PC-9 (cell line): ENCODE measurements around the gene FADD. TPM values are rescaled to one million over a fixed set of nuclear protein-coding genes. Genes with fewer than 3 reads are reported as not detected.

Experiments used
- BruUV-seq: library from RNA; stranded (reverse); fragments of 400-500 nt; replicated peaks from 2 replicates; lab custom pipeline; 2021; lab: Mats Ljungman, UMichigan
- CTCF ChIA-PET: fragments of 300-600 bp; sonication (Branson Sonifier 250); formaldehyde crosslinking; loops from one replicate; lab custom pipeline; 2022; ENCODE audit warnings: antibody characterized with exemption; lab: Charles Lee
- POLR2A ChIA-PET: fragments of 300-600 bp; sonication (Branson Sonifier 250); formaldehyde crosslinking; loops from one replicate; lab custom pipeline; 2022; ENCODE audit warnings: antibody characterized with exemption; ENCODE audit not compliant: unreplicated experiment; lab: Charles Lee
- DNase-seq, 2 experiments: peaks; one replicate each; pipeline versions ENCODE4 v3.0.0 to v3.0.0-alpha.2; 2015 to 2022; ENCODE audit warnings: mixed read lengths in 1 of 2
- H2AFZ ChIP-seq: fragments of 200-600 bp; sonication (generic); 2 replicates; pipeline ENCODE4 v1.8.1; 2017; ENCODE audit warnings: antibody characterized with exemption
- H3F3A ChIP-seq: fragments of 200-600 bp; sonication (generic); 2 replicates; pipeline ENCODE4 v1.8.1; 2017; ENCODE audit warnings: antibody characterized with exemption, mild to moderate bottlenecking, low read depth; ENCODE audit not compliant: insufficient read depth
- H3K27ac ChIP-seq: fragments of 200-600 bp; sonication (generic); 2 replicates; pipeline ENCODE4 v1.6.1; 2016; ENCODE audit warnings: mixed run types
- H3K27me3 ChIP-seq: fragments of 200-600 bp; sonication (generic); 2 replicates; pipeline ENCODE4 v1.6.1; 2016; ENCODE audit warnings: low read depth, mixed run types; ENCODE audit not compliant: insufficient read depth
- H3K36me3 ChIP-seq: fragments of 200-600 bp; sonication (generic); 2 replicates; pipeline ENCODE4 v1.6.1; 2016; ENCODE audit warnings: low read depth, mixed run types
- H3K4me1 ChIP-seq: fragments of 200-600 bp; sonication (generic); replicated peaks from 2 replicates; pipeline ENCODE4 v1.6.1; 2016; ENCODE audit warnings: mixed run types; ENCODE audit not compliant: insufficient read depth
- H3K4me2 ChIP-seq: fragments of 200-600 bp; sonication (generic); 2 replicates; pipeline ENCODE4 v1.6.1; 2017; ENCODE audit warnings: mixed run types
- H3K4me3 ChIP-seq: fragments of 200-600 bp; sonication (generic); 2 replicates; pipeline ENCODE4 v1.6.1; 2016; ENCODE audit warnings: mixed run types
- H3K79me2 ChIP-seq: fragments of 200-600 bp; sonication (generic); 2 replicates; pipeline ENCODE4 v1.6.1; 2017; ENCODE audit warnings: low read depth, mixed run types
- H3K9me2 ChIP-seq: fragments of 200-600 bp; sonication (generic); 2 replicates; pipeline ENCODE4 v1.8.1; 2017; ENCODE audit warnings: mild to moderate bottlenecking; ENCODE audit not compliant: insufficient read depth
- H3K9me3 ChIP-seq: fragments of 200-600 bp; sonication (generic); 2 replicates; pipeline ENCODE4 v1.8.1; 2016; ENCODE audit warnings: low read depth; ENCODE audit not compliant: insufficient read depth
- H4K20me1 ChIP-seq: fragments of 200-600 bp; sonication (generic); 2 replicates; pipeline ENCODE4 v1.8.1; 2017; ENCODE audit not compliant: insufficient read depth
- CTCF ChIP-seq: fragments of 200-600 bp; sonication (generic); conservative IDR thresholded peaks from 2 replicates; pipeline ENCODE4 v1.6.1; 2017; ENCODE audit warnings: mixed run types, antibody characterized with exemption, mild to moderate bottlenecking, moderate library complexity
- EZH2 ChIP-seq: fragments of 200-600 bp; sonication (generic); IDR thresholded peaks from 2 replicates; pipeline ENCODE4 v1.8.0; 2017; ENCODE audit warnings: antibody characterized with exemption, low read depth
- intact Hi-C: fragments of 100-400 bp; cut with micrococcal nuclease; formaldehyde crosslinking; loops from one replicate; pipeline ENCODE4 v1.10.0; 2022; ENCODE audit not compliant: unreplicated experiment
- total RNA-seq: library from RNA; stranded (reverse); gene quantifications from 2 replicates; pipeline ENCODE4 v1.2.3, GENCODE V29; 2021

FADD gene
- total RNA-seq, 1 experiment from 2014 or later = 47.8 TPM

GRCh38 chr11:70173018-70173417, 30.1 kb upstream of the FADD start:
- ChIA-PET CTCF (interaction anchor here (0.6 kb wide), 2 partner anchors 453 to 1255 kb away, joined by 3 to 6 read pairs; no protein-coding TSS in a partner anchor), POLR2A (interaction anchor here (0.7 kb wide), 1 partner anchor 241 kb away, joined by 3 read pairs; no protein-coding TSS in a partner anchor)
- no TSS peak for BruUV-seq
- no peak overlapping the region for H3K4me2 ChIP-seq
- H4K20me1 ChIP-seq = peaks cover 28% of the 10 kb centered on the region
- H3K9me2 ChIP-seq = no peaks in the 10 kb centered on the region
- no peak for DNase-seq
- H3K79me2 ChIP-seq = no peaks in the 10 kb centered on the region
- no peaks in the 10 kb centered on the region for H3K9me3 ChIP-seq
- no peaks in the 10 kb centered on the region for H3K27me3 ChIP-seq
- H2AFZ ChIP-seq = no peak overlapping the region
- H3F3A ChIP-seq = peaks cover 79% of the 10 kb centered on the region
- TF ChIP-seq EZH2 = no peak
- TF ChIP-seq CTCF = no peak
- H3K36me3 ChIP-seq = peaks cover 66% of the 10 kb centered on the region
- H3K27ac ChIP-seq = no peak overlapping the region
- no peak overlapping the region for H3K4me3 ChIP-seq
- H3K4me1 ChIP-seq = no peaks in the 10 kb centered on the region
- intact Hi-C loops = no loop called here

GRCh38 chr11:70174547-70175235, 28.4 kb upstream of the FADD start:
- BruUV-seq = no TSS peak
- ChIA-PET POLR2A (no interaction called here), CTCF (no interaction called here)
- Histone ChIP-seq H3K4me3 (no peak overlapping the region), H3K36me3 (peaks cover 56% of the 10 kb centered on the region), H3K9me2 (no peaks in the 10 kb centered on the region), H3K79me2 (no peaks in the 10 kb centered on the region), H3F3A (peaks cover 81% of the 10 kb centered on the region), H3K9me3 (no peaks in the 10 kb centered on the region), H2AFZ (no peak overlapping the region), H3K4me1 (no peaks in the 10 kb centered on the region), H3K27me3 (no peaks in the 10 kb centered on the region), H4K20me1 (peaks cover 37% of the 10 kb centered on the region), H3K4me2 (no peak overlapping the region), H3K27ac (no peak overlapping the region)
- intact Hi-C loops = no loop called here
- no peak for DNase-seq
- no peak for TF ChIP-seq CTCF
- TF ChIP-seq EZH2 = no peak

- intact Hi-C loops = no loop called here
- Histone ChIP-seq H3F3A (peaks cover 78% of the 10 kb centered on the region), H3K27me3 (no peaks in the 10 kb centered on the region), H3K9me3 (no peaks in the 10 kb centered on the region), H3K4me1 (no peaks in the 10 kb centered on the region), H3K27ac (no peak overlapping the region), H3K36me3 (peaks cover 51% of the 10 kb centered on the region), H3K9me2 (no peaks in the 10 kb centered on the region), H4K20me1 (peaks cover 41% of the 10 kb centered on the region), H3K4me2 (no peak overlapping the region), H3K4me3 (no peak overlapping the region), H3K79me2 (no peaks in the 10 kb centered on the region), H2AFZ (no peak overlapping the region)
- CTCF ChIA-PET = no interaction called here
- POLR2A ChIA-PET = no interaction called here
- TF ChIP-seq EZH2 = no peak
- no peak for TF ChIP-seq CTCF
- no TSS peak for BruUV-seq
- DNase-seq = no peak
These were observed 27.8 kb upstream of the FADD start for GRCh38 chr11:70175236-70175698.
